PC-9 (cell line): ENCODE results near the gene GIGYF2. TPM values are rescaled to one million over a fixed set of nuclear protein-coding genes. Genes with fewer than 3 reads are reported as not detected.

Experiments used
- BruUV-seq: library from RNA; stranded (reverse); fragments of 400-500 nt; replicated peaks from 2 replicates; lab custom pipeline; 2021; lab: Mats Ljungman, UMichigan
- CTCF ChIA-PET: fragments of 300-600 bp; sonication (Branson Sonifier 250); formaldehyde crosslinking; loops from one replicate; lab custom pipeline; 2022; ENCODE audit warnings: antibody characterized with exemption; lab: Charles Lee
- POLR2A ChIA-PET: fragments of 300-600 bp; sonication (Branson Sonifier 250); formaldehyde crosslinking; loops from one replicate; lab custom pipeline; 2022; ENCODE audit warnings: antibody characterized with exemption; ENCODE audit not compliant: unreplicated experiment; lab: Charles Lee
- DNase-seq, 2 experiments: peaks; one replicate each; pipeline versions ENCODE4 v3.0.0 to v3.0.0-alpha.2; 2015 to 2022; ENCODE audit warnings: mixed read lengths in 1 of 2
- H2AFZ ChIP-seq: fragments of 200-600 bp; sonication (generic); 2 replicates; pipeline ENCODE4 v1.8.1; 2017; ENCODE audit warnings: antibody characterized with exemption
- H3F3A ChIP-seq: fragments of 200-600 bp; sonication (generic); 2 replicates; pipeline ENCODE4 v1.8.1; 2017; ENCODE audit warnings: antibody characterized with exemption, mild to moderate bottlenecking, low read depth; ENCODE audit not compliant: insufficient read depth
- H3K27ac ChIP-seq: fragments of 200-600 bp; sonication (generic); 2 replicates; pipeline ENCODE4 v1.6.1; 2016; ENCODE audit warnings: mixed run types
- H3K27me3 ChIP-seq: fragments of 200-600 bp; sonication (generic); 2 replicates; pipeline ENCODE4 v1.6.1; 2016; ENCODE audit warnings: low read depth, mixed run types; ENCODE audit not compliant: insufficient read depth
- H3K36me3 ChIP-seq: fragments of 200-600 bp; sonication (generic); 2 replicates; pipeline ENCODE4 v1.6.1; 2016; ENCODE audit warnings: low read depth, mixed run types
- H3K4me1 ChIP-seq: fragments of 200-600 bp; sonication (generic); replicated peaks from 2 replicates; pipeline ENCODE4 v1.6.1; 2016; ENCODE audit warnings: mixed run types; ENCODE audit not compliant: insufficient read depth
- H3K4me2 ChIP-seq: fragments of 200-600 bp; sonication (generic); 2 replicates; pipeline ENCODE4 v1.6.1; 2017; ENCODE audit warnings: mixed run types
- H3K4me3 ChIP-seq: fragments of 200-600 bp; sonication (generic); 2 replicates; pipeline ENCODE4 v1.6.1; 2016; ENCODE audit warnings: mixed run types
- H3K79me2 ChIP-seq: fragments of 200-600 bp; sonication (generic); 2 replicates; pipeline ENCODE4 v1.6.1; 2017; ENCODE audit warnings: low read depth, mixed run types
- H3K9me2 ChIP-seq: fragments of 200-600 bp; sonication (generic); 2 replicates; pipeline ENCODE4 v1.8.1; 2017; ENCODE audit warnings: mild to moderate bottlenecking; ENCODE audit not compliant: insufficient read depth
- H3K9me3 ChIP-seq: fragments of 200-600 bp; sonication (generic); 2 replicates; pipeline ENCODE4 v1.8.1; 2016; ENCODE audit warnings: low read depth; ENCODE audit not compliant: insufficient read depth
- H4K20me1 ChIP-seq: fragments of 200-600 bp; sonication (generic); 2 replicates; pipeline ENCODE4 v1.8.1; 2017; ENCODE audit not compliant: insufficient read depth
- CTCF ChIP-seq: fragments of 200-600 bp; sonication (generic); conservative IDR thresholded peaks from 2 replicates; pipeline ENCODE4 v1.6.1; 2017; ENCODE audit warnings: mixed run types, antibody characterized with exemption, mild to moderate bottlenecking, moderate library complexity
- EZH2 ChIP-seq: fragments of 200-600 bp; sonication (generic); IDR thresholded peaks from 2 replicates; pipeline ENCODE4 v1.8.0; 2017; ENCODE audit warnings: antibody characterized with exemption, low read depth
- intact Hi-C: fragments of 100-400 bp; cut with micrococcal nuclease; formaldehyde crosslinking; loops from one replicate; pipeline ENCODE4 v1.10.0; 2022; ENCODE audit not compliant: unreplicated experiment
- total RNA-seq: library from RNA; stranded (reverse); gene quantifications from 2 replicates; pipeline ENCODE4 v1.2.3, GENCODE V29; 2021

The GIGYF2 gene
- total RNA-seq, 1 experiment from 2014 or later, result 86.4 TPM

GRCh38 chr2:232789082-232789481 lies 92.0 kb downstream of the GIGYF2 start:
- intact Hi-C loops, result no loop called here

GRCh38 chr2:232791518-232791917 lies 94.4 kb downstream of the GIGYF2 start:
- ChIA-PET CTCF (no interaction called here), POLR2A (no interaction called here)
- no peaks in the 10 kb centered on the region for H4K20me1 ChIP-seq
- no peaks in the 10 kb centered on the region for H3K27me3 ChIP-seq
- intact Hi-C loops, result no loop called here
- H3K79me2 ChIP-seq, result no peaks in the 10 kb centered on the region
- no peak overlapping the region for H3K27ac ChIP-seq
- no peak overlapping the region for H2AFZ ChIP-seq
- H3K9me2 ChIP-seq, result no peaks in the 10 kb centered on the region
- TF ChIP-seq EZH2 (no peak), CTCF (no peak)
- peaks cover 8% of the 10 kb centered on the region; the same call in 1 of the 2 replicates for H3F3A ChIP-seq
- no peak for DNase-seq
- H3K9me3 ChIP-seq, result no peaks in the 10 kb centered on the region
- peaks cover 21% of the 10 kb centered on the region for H3K4me1 ChIP-seq
- no peak overlapping the region for H3K4me3 ChIP-seq
- H3K36me3 ChIP-seq, result peaks cover 70% of the 10 kb centered on the region
- no peak overlapping the region for H3K4me2 ChIP-seq
- no TSS peak for BruUV-seq

More at GRCh38 chr2:232789082-232789481, 92.0 kb downstream of the GIGYF2 start:
- Histone ChIP-seq H2AFZ (no peak overlapping the region), H3K27ac (no peak overlapping the region), H4K20me1 (no peaks in the 10 kb centered on the region), H3K4me1 (peaks cover 3% of the 10 kb centered on the region), H3K4me3 (no peak overlapping the region), H3K4me2 (no peak overlapping the region), H3F3A (no peaks in the 10 kb centered on the region; the same call in none of the 2 replicates), H3K79me2 (no peaks in the 10 kb centered on the region), H3K9me2 (no peaks in the 10 kb centered on the region), H3K27me3 (no peaks in the 10 kb centered on the region), H3K36me3 (peaks cover 57% of the 10 kb centered on the region), H3K9me3 (no peaks in the 10 kb centered on the region)
- peak in 1 of 2 experiments; percentile 20 for DNase-seq
- CTCF ChIA-PET, result no interaction called here
- BruUV-seq, result no TSS peak
- TF ChIP-seq EZH2 (no peak), CTCF (no peak)
- POLR2A ChIA-PET, result no interaction called here

GRCh38 chr2:232793271-232793670 lies 96.1 kb downstream of the GIGYF2 start:
- intact Hi-C loops, result no loop called here

More at GRCh38 chr2:232793271-232793670, 96.1 kb downstream of the GIGYF2 start:
- no TSS peak for BruUV-seq
- no peak overlapping the region for H2AFZ ChIP-seq
- TF ChIP-seq CTCF, result no peak
- no peak for TF ChIP-seq EZH2
- no peak overlapping the region for H3K4me2 ChIP-seq
- H3K27ac ChIP-seq, result 0 out of 2 replicates have a peak overlapping the region, but pooled peaks have one; percentile 71
- CTCF ChIA-PET, result no interaction called here
- POLR2A ChIA-PET, result no interaction called here
- no peak overlapping the region for H3K4me3 ChIP-seq
- no peaks in the 10 kb centered on the region for H3K27me3 ChIP-seq
- no peaks in the 10 kb centered on the region for H3K79me2 ChIP-seq
- no peaks in the 10 kb centered on the region for H4K20me1 ChIP-seq
- H3K9me3 ChIP-seq, result no peaks in the 10 kb centered on the region
- H3F3A ChIP-seq, result peaks cover 11% of the 10 kb centered on the region; the same call in 1 of the 2 replicates
- H3K4me1 ChIP-seq, result peaks cover 21% of the 10 kb centered on the region
- H3K36me3 ChIP-seq, result peaks cover 64% of the 10 kb centered on the region
- H3K9me2 ChIP-seq, result no peaks in the 10 kb centered on the region
- DNase-seq, result no peak
